CD14-positive monocyte (primary cell): Measurements from ENCODE around the gene ARHGAP45. TPM values are rescaled to one million over a fixed set of nuclear protein-coding genes. Genes with fewer than 3 reads are reported as not detected.

Experiments
- DNase-seq, 3 donors: peaks; one replicate each; pipeline ENCODE4 v3.0.0-alpha.2; 2011 to 2022
- H2AFZ ChIP-seq: 2 replicates; pipeline ENCODE4 v1.6.0; 2012; ENCODE audit warnings: mild to moderate bottlenecking, low read depth, low read length, inconsistent platforms; ENCODE audit not compliant: insufficient read depth, poor library complexity, severe bottlenecking
- H3K27ac ChIP-seq, 2 donors: 1 replicate in 1 of 2; 2 replicates in 1 of 2; pipeline ENCODE4 v1.5.1; 2012 to 2013; ENCODE audit warnings: low read length in 2 of 2, control low read depth in 1 of 2, inconsistent platforms in 1 of 2, low read depth in 1 of 2, mild to moderate bottlenecking in 1 of 2
- H3K27me3 ChIP-seq, 2 donors: one replicate each; pipeline versions ENCODE4 v1.6.0 to v1.6.1; 2011 to 2013; ENCODE audit warnings: low read length in 2 of 2; ENCODE audit not compliant: control insufficient read depth in 2 of 2, insufficient read depth in 2 of 2
- H3K36me3 ChIP-seq, 2 donors: replicated peaks in 1 of 2; 1 replicate in 1 of 2; 2 replicates in 1 of 2; pipeline versions ENCODE4 v1.5.1 to v1.6.1; 2012 to 2013; ENCODE audit warnings: low read length in 2 of 2, control low read depth in 1 of 2, inconsistent platforms in 1 of 2, mild to moderate bottlenecking in 1 of 2; ENCODE audit not compliant: insufficient read depth in 2 of 2, control insufficient read depth in 1 of 2
- H3K4me1 ChIP-seq, 2 donors: 1 replicate in 1 of 2; 2 replicates in 1 of 2; pipeline versions ENCODE4 v1.5.1 to v1.6.1; 2012 to 2013; ENCODE audit warnings: low read length in 2 of 2, control low read depth in 1 of 2, inconsistent platforms in 1 of 2, mild to moderate bottlenecking in 1 of 2, moderate library complexity in 1 of 2; ENCODE audit not compliant: insufficient read depth in 2 of 2, control insufficient read depth in 1 of 2
- H3K4me2 ChIP-seq: replicated peaks from 2 replicates; pipeline ENCODE3; 2012; ENCODE audit warnings: low read length, moderate library complexity, mild to moderate bottlenecking; ENCODE audit not compliant: poor library complexity, severe bottlenecking; ENCODE audit errors: extremely low read depth
- H3K4me3 ChIP-seq, 3 experiments: fragments of 200-600 bp in 1 of 3; sonication (generic) in 1 of 3; replicated peaks in 1 of 3; 1 replicate in 2 of 3; 2 replicates in 1 of 3; pipeline ENCODE4 v1.5.1; 2011 to 2013; ENCODE audit warnings: low read length in 3 of 3, mild to moderate bottlenecking in 3 of 3, control low read depth in 2 of 3, low read depth in 2 of 3, inconsistent platforms in 1 of 3, moderate library complexity in 1 of 3
- H3K79me2 ChIP-seq: 2 replicates; pipeline ENCODE4 v1.6.0; 2012; ENCODE audit warnings: mild to moderate bottlenecking, control low read depth, inconsistent platforms, low read length, moderate library complexity; ENCODE audit not compliant: insufficient read depth
- H3K9ac ChIP-seq: 2 replicates; pipeline ENCODE4 v1.6.0; 2017; ENCODE audit warnings: low read length, mild to moderate bottlenecking; ENCODE audit not compliant: insufficient read depth, poor library complexity, severe bottlenecking
- H3K9me3 ChIP-seq, 2 donors: replicated peaks in 1 of 2; 1 replicate in 1 of 2; 2 replicates in 1 of 2; pipeline versions ENCODE4 v1.5.1 to v1.6.1; 2012 to 2013; ENCODE audit warnings: low read length in 2 of 2, control low read depth in 1 of 2; ENCODE audit not compliant: control insufficient read depth in 1 of 2, insufficient read depth in 1 of 2
- H4K20me1 ChIP-seq: 2 replicates; pipeline ENCODE4 v1.6.0; 2012; ENCODE audit warnings: mild to moderate bottlenecking, low read length, control low read depth, moderate library complexity; ENCODE audit not compliant: insufficient read depth
- H3K27ac Mint-ChIP-seq, 7 donors: one replicate each; pipeline ENCODE4 v1.8.0; 2020; ENCODE audit warnings: mild to moderate bottlenecking in 7 of 7, mixed read lengths in 7 of 7, moderate library complexity in 6 of 7, inconsistent platforms in 2 of 7
- H3K27me3 Mint-ChIP-seq, 3 donors: one replicate each; pipeline ENCODE4 v1.8.0; 2021 to 2022; ENCODE audit warnings: low read depth in 3 of 3, mild to moderate bottlenecking in 3 of 3, mixed read lengths in 3 of 3, moderate library complexity in 3 of 3, inconsistent platforms in 1 of 3
- H3K36me3 Mint-ChIP-seq, 2 donors: one replicate each; pipeline ENCODE4 v1.8.0; 2020; ENCODE audit warnings: mixed read lengths in 2 of 2, inconsistent platforms in 1 of 2, mild to moderate bottlenecking in 1 of 2
- H3K4me1 Mint-ChIP-seq: one replicate; pipeline ENCODE4 v1.8.0; 2020; ENCODE audit warnings: mild to moderate bottlenecking, mixed read lengths
- H3K4me3 Mint-ChIP-seq, 2 donors: one replicate each; pipeline ENCODE4 v1.8.0; 2020; ENCODE audit warnings: mild to moderate bottlenecking in 2 of 2, mixed read lengths in 2 of 2, moderate library complexity in 1 of 2
- H3K9me3 Mint-ChIP-seq, 7 donors: one replicate each; pipeline ENCODE4 v1.8.0; 2020 to 2022; ENCODE audit warnings: mixed read lengths in 7 of 7, mild to moderate bottlenecking in 6 of 7, moderate library complexity in 6 of 7, inconsistent platforms in 2 of 7
- CTCF ChIP-seq: fragments of 200-600 bp; IDR thresholded peaks from one replicate; pipeline ENCODE4 v1.8.0; 2022; ENCODE audit warnings: antibody characterized with exemption, mild to moderate bottlenecking
- WGBS: methylation state at CpG from one replicate; pipeline ENCODE4 v1.1.5; 2013; ENCODE audit warnings: missing lambda C conversion rate; ENCODE audit not compliant: insufficient coverage; 5-methylcytosine and 5-hydroxymethylcytosine counted together
- intact Hi-C, 2 donors: fragments of 100-400 bp; cut with micrococcal nuclease; formaldehyde crosslinking; loops; one replicate each; pipeline versions ENCODE4 v1.15.0 to v1.15.1; 2023
- polyA plus RNA-seq, 3 donors: library from polyadenylated mRNA; depleted of rRNA in 1 of 3; unstranded in 2 of 3; stranded (reverse) in 1 of 3; fragments of 300-500 nt in 2 of 3; fragments of >200 nt in 1 of 3; fragmentation: Illumina TruSeq in 2 of 3; gene quantifications; 1 replicate in 2 of 3; 2 replicates in 1 of 3; pipeline ENCODE4 v1.2.3, GENCODE V29; 2012 to 2021

Gene ARHGAP45
- polyA plus RNA-seq, 3 donors = 108 to 308 (median 137) TPM

GRCh38 chr19:1129535-1129934 is 62.6 kb downstream of the ARHGAP45 start:
- no peaks in the 10 kb centered on the region for H3K27me3 ChIP-seq
- no peak overlapping the region for H3K27ac ChIP-seq
- H3K4me1 Mint-ChIP-seq = peaks cover 33% of the 10 kb centered on the region
- H3K27me3 Mint-ChIP-seq = peaks cover 0 to 5% (median 0%) of the 10 kb centered on the region in 3 donors
- H4K20me1 ChIP-seq = peaks cover 92% of the 10 kb centered on the region
- peak overlapping the region in 4 of 7 donors; percentile 18 to 78 (median 26) for H3K27ac Mint-ChIP-seq
- peaks cover 37 to 44% of the 10 kb centered on the region in 2 donors for H3K4me1 ChIP-seq
- no peak overlapping the region for H3K4me3 ChIP-seq
- no peak overlapping the region for H3K4me2 ChIP-seq
- DNase-seq = no peak
- TF ChIP-seq CTCF = no peak
- peaks cover 0 to 4% of the 10 kb centered on the region in 2 donors for H3K9me3 ChIP-seq
- intact Hi-C loops = no loop called here
- H3K9ac ChIP-seq = no peak overlapping the region
- H2AFZ ChIP-seq = no peak overlapping the region
- peaks cover 0 to 5% (median 2%) of the 10 kb centered on the region in 7 donors for H3K9me3 Mint-ChIP-seq
- 95% methylated on average over 17 of the region's 18 CpGs for WGBS
- peaks cover 41 to 59% of the 10 kb centered on the region in 2 donors for H3K36me3 ChIP-seq
- H3K79me2 ChIP-seq = peaks cover 68% of the 10 kb centered on the region
- H3K36me3 Mint-ChIP-seq = peaks cover 35 to 66% of the 10 kb centered on the region in 2 donors
- no peak overlapping the region for H3K4me3 Mint-ChIP-seq

GRCh38 chr19:1130771-1131717 is 64.1 kb downstream of the ARHGAP45 start:
- peaks cover 0 to 4% of the 10 kb centered on the region in 2 donors for H3K9me3 ChIP-seq
- intact Hi-C loops = loop anchor here in 1 of 2 donors (5.0 kb wide), 1 partner anchor 41 kb away; the partner anchor contains the start of gene SBNO2
- no peak for TF ChIP-seq CTCF
- H3K79me2 ChIP-seq = peaks cover 80% of the 10 kb centered on the region
- no peaks in the 10 kb centered on the region for H3K27me3 ChIP-seq
- peak overlapping the region; percentile 82 for H3K4me2 ChIP-seq
- peak overlapping the region; percentile 31 for H2AFZ ChIP-seq
- peaks cover 38 to 44% of the 10 kb centered on the region in 2 donors for H3K4me1 ChIP-seq
- Mint-ChIP-seq H3K9me3 (peaks cover 0 to 5% (median 2%) of the 10 kb centered on the region in 7 donors), H3K4me1 (peaks cover 36% of the 10 kb centered on the region), H3K27ac (peak overlapping the region; percentile 25 to 90 (median 84)), H3K4me3 (peak overlapping the region; percentile 89 to 93), H3K36me3 (peaks cover 33 to 62% of the 10 kb centered on the region in 2 donors), H3K27me3 (peaks cover 0 to 5% (median 0%) of the 10 kb centered on the region in 3 donors)
- peak overlapping the region; percentile 87 to 91 for H3K27ac ChIP-seq
- H3K36me3 ChIP-seq = peaks cover 38 to 54% of the 10 kb centered on the region in 2 donors
- 60% methylated on average over 14 of the region's 22 CpGs for WGBS
- H4K20me1 ChIP-seq = peaks cover 91% of the 10 kb centered on the region
- DNase-seq = no peak
- peak overlapping the region; percentile 64 to 82 (median 64) for H3K4me3 ChIP-seq
- H3K9ac ChIP-seq = peak overlapping the region; percentile 84
